Daoy (cell line): ENCODE measurements around the gene THSD8. TPM values are rescaled to one million over a fixed set of nuclear protein-coding genes. Genes with fewer than 3 reads are reported as not detected.

Experiments
- DNase-seq: peaks from one replicate; pipeline ENCODE4 v3.0.0-alpha.2; 2015; ENCODE audit warnings: low read depth
- total RNA-seq: library from RNA; depleted of rRNA; stranded (reverse); fragments of >200 nt; shearing (Covaris generic); gene quantifications from 2 replicates; pipeline ENCODE4 v1.2.3, GENCODE V29; 2014

Gene THSD8
- total RNA-seq, 1 experiment from 2014 or later = not detected

DNA sequence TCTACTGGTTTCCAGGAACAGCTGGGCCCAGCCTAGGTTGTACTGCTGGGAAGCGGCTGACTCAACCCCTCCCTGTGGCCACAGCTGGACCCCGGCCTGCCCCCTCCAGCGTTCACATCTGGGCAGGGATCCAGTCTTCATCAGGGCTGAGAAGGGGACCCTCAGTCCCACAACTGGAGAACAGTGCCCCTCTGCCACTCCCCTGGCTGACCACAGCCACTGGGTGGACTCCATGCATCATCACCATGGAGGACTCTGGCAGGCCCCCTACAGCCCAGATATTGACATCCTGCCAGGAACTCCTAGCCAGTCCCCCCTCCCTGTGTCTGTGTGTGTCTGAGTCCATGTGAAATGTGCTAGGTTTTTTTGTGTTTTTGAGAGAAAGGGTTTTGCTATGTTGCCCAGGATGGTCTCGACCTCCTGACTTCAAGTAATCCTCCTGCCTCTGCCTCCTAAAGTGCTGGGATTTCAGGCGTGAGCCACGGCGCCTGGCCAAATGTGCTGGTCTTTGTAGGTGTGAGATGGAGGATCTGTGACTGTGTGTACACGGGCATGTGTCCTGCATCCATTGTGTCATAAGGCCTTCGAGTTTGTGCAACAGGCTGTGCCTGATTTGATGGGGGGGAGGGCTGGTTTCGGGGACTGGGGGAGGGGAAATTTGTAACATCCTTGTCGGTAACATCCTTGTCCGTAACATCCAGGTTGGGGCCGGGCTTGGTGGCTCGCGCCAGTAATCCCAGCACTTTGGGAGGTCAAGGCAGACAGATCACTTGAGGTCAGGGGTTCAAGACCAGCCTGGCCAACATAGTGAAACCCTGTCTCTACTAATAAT lies 22.5 kb upstream of the THSD8 start:
- DNase-seq = peak; percentile 91

DNA sequence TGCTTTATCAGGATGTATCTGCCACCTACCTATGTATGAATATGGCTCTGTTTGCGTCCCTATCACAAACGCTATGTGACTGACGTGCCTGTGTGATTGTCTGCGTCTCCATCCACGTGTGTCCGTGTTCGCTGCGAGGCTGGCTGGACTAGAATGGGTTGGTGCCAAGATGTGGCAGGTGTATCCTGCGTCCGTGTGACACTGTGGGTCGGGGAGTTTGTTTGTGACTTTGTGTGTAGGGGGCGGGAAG lies 19.8 kb upstream of the THSD8 start:
- DNase-seq = no peak

DNA sequence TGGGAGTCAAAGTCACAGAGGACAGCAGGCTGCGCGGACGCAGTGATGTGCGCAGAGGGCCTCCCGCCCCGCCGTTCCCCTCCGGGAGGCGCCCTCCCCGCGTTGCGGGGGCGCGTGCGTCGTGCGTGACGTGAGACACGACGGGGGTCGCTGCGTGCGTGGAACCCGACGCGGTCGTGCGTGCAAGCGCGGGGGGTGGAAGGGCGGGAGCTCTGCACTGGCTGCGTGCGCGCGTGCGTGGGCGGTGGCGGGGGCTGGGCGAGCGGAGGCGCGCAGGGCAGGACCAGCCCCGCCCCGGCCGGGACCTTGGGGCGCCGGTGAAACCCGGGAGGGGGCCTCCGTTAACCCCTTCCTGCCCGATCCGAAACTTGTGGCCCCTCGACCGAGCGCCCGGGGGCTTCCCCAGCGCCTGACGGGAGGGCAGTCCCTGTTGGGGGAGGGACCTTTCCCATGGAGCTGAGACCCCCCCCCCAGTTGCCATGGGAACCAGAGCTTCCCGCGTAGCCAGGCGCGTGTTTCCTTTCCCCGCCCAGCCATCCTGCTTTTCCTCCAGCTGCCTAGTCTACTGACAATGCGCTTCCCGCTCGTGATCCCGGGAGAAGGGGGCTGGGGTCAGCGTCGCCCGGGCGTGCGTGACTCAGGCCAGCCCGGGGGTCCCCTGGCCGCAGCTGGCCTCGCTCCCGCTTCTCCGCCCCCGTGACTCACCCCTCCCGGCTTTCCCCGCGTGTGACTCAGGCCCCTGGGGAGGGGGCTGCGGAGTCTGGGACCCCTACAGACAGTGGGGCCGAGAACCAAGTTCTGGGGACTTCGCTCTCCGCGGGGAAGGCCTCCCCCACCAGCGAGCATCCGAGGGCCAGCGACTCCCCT lies 19.2 kb upstream of the THSD8 start:
- DNase-seq = peak; percentile 89

DNA sequence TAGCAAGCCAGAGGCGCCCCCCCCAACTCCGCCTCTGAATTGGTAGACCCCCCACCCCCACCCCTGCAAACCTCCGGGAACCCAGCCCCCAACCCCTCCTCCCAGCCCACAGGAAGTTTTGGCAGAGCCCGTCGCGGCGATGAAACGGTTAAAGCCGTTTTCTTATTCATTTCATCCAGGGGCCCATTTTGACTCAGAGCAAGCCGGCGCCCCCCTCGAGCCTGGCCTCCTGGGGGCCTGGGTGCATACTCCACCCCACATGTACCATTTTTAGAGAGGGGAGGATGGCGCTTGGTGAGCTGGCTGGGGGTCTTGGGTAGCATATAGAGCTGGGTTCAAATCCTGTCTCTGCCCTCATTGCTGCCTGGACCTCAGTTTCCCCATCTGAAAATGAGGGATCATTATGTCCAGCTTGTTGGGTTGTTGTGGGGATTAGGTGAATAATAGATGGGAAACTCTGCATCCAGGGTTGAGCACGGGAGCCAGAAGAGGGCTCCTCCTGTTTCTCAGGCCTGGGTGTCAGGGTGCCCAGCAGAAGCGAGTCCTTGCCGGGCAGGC lies 18.5 kb upstream of the THSD8 start:
- DNase-seq = peak; percentile 50

DNA sequence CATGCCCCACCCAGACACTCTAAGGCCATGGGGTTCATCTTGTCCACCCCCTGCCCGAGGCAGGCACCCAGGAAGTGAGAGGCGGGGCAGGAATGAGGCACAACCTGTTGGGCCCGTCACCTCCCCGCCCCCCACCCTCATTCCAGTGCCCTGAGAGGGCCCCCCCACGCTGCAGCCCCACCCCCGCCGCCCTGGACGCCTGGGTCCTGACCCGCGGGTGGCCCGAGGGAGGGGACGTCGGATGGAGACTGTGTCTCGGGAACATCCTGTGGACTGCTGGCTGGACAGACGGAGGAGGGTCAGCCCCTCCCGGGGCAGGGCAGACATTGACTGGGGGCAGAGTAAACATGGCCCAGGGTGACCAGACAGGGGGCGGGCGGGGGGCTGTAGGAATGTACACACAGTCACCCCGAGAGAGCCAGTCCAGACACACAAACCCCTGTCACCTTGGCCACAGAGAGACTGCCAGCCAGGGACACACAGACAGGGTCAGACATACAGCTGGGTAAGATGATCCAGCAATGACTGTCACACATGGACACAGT lies 17.9 kb upstream of the THSD8 start:
- DNase-seq = no peak

DNA sequence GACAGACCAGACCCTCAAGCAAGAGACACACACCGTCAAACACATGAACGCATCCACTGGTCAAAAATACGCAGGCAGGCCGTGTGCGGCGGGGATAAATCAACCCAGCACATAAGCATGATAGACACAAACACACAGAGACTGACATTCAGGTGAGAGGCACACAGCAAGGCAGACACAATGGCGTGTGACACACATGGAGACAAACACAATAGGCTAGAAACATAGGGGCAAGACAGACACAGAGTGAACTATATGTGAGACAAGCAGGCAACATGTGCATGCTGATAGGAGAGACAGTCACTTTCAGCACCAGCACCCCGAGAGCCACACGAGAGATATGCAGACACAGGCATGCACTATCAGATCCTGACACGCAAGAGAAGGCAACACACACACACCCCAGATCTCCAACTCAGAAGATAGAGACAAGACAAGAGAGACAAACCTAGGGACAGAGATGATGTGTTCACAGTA lies 17.4 kb upstream of the THSD8 start:
- DNase-seq = no peak

DNA sequence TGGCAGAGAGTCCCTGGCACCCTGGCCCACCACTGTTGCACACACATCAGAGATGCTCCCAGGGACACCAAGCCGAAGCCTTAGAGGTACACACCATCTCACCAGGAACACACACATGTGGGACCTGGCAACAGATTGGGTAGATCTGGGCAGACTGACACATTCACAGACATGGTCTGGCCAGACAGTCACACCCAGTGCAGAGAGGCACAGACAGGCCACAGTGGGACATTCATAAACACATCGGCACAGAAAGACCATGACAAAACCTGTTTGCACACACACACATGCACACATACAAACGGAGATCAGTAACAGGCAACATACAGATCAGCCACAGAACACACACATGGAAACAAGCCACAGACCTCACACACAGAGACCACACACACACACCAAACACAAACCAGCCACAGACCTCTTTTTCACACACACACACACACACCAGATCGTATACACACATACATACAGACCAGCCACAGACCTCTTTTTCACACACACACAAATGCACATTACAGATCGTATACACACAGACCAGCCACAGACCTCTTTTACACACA lies 16.9 kb upstream of the THSD8 start:
- no peak for DNase-seq

DNA sequence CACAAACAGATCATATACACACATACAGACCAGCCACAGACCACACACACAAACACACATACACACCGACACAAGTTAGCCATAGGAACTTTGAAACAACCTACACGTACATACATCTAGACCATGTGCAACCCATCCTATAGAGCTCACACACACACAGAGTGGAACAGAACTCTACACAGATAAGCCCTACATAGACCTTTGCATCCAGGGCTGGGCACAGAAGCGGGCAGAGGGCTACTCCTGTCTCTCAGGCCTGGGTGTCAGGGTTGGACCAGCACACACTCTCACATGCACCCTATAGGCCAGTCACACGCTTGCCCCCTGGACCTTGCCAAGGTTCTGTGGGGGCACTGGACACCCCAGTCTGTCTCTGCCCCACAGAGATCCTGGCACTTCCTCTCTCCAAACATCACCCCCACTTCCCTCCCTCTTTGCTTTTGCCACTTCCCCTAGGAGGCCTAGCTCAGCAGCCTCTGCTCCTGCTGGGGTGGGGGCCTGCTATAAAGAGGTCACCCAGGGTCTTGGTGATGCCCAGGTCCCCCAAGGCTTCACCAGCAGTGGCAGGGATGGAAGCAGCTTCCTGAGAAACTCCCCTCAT lies 16.3 kb upstream of the THSD8 start:
- DNase-seq = no peak

DNA sequence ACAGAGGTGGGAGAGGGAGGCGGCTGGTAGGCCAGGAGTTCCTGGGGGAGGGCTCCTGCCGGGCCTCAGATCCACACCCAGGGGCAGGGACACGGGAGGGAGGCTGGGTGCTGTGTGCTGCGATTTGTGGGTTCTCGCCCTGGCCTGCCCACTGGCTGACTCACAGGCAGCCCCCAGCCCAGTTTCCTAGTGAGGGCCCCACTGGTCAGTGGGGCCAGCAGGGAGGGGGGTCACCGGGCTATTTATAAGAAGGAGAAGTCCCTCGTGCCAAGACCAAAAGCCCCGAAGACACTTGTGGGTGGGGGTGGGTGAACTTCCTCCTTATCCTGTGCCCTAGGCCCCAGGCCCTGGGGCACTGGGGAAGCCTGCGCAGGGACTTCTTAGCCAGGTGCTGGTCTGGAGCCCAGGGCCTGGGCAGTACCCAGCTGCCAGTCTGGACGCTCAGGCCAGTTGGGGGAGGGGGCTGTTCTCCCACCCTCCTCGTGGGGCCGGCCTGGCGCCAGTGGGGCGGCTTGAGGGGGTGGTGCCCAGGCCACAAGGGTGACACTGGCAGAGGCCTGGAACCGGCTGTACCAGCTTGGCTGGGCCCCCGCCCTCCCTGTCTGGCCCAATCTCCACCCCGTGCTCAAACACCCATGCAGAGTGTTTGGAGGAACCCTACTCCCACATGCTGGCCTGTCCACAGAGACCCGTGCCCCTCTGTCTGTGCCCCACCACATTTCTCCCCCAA lies 15.6 kb upstream of the THSD8 start:
- DNase-seq = no peak

DNA sequence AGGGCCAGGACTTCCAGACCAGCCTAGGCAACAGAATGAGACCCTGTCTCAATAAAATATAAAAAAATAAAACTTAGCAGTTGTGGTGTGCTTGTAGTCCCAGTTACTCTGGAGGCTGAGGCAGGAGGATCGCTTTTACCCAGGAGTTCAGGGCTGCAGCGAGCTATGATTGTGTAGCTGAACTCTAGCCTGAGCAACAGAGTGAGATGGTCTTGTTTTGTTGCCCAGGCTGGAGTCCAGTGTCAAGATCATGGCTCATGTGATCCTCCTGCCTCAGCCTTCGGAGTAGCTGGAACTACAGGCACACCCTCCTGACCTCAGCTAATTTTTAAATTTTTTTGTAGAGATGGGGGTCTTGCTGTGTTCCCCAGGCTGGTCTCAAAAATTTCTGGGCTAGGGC lies 14.9 kb upstream of the THSD8 start:
- DNase-seq = no peak

DNA sequence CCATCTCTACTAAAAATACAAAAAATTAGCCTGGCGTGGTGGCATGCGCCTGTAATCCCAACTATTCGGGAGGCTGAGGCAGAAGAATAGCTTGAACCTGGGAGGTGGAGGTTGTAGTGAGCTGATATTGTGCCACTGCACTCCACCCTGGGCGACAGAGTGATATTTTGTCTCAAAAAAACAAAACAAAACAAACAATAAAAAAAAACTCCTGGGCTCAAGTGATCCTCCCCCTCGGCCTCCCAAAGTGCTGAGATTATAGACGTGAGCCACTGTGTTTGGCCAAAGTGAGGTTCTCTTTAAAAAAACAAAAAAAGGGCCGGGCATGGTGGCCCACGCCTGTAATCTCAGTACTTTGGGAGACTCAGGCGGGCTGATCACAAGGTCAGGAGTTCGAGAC lies 14.4 kb upstream of the THSD8 start:
- DNase-seq = no peak

DNA sequence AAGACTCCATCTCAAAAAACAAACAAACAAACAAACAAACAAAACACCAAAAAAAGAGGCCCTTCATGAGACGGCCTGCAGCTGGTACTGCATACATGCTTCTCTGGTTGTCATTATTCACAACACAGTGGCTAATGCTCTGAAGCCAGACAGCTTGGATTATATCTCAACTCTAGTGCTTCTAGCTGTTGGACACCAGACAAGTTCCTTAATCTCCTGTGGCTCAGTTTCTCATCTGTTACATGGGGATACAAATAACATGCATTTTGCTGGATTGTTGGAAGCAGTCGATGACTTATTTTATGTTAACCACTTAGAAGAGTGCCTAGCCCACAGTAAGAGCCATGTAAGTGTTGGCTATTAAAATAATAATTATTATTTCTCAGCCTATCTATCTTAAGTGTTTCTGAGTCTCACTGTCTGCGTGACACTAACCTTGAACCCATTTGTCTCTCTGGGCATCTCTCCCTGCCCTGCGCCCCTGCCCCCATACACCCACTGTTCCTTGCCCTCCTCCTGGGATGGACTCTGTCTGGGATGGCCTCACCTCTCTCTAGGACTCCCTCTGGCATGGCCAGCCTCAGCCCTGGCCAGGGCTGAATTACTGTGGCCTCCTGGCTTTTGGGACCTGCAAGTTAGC lies 13.7 kb upstream of the THSD8 start:
- no peak for DNase-seq

DNA sequence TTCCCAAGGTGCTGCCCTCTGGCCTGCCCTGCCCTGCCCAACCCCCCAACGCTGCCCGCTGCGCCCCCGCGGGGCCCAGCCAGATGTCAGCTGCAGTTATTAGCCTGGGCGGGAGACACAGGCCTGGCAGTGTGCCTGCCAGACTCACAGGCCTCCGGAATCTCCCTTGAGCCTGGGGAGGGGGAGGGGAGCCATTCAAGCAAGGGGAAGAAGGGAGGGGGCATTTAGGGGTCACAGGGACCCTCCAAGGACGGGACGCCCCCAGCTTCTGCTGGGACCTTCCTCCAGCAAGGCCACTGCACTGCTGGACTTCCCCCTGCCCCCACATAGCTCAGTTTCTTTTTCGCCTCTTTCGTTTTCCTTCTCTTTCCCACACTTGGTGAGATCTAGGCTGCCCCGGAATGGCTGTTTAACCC lies 13.2 kb upstream of the THSD8 start:
- peak; percentile 87 for DNase-seq

DNA sequence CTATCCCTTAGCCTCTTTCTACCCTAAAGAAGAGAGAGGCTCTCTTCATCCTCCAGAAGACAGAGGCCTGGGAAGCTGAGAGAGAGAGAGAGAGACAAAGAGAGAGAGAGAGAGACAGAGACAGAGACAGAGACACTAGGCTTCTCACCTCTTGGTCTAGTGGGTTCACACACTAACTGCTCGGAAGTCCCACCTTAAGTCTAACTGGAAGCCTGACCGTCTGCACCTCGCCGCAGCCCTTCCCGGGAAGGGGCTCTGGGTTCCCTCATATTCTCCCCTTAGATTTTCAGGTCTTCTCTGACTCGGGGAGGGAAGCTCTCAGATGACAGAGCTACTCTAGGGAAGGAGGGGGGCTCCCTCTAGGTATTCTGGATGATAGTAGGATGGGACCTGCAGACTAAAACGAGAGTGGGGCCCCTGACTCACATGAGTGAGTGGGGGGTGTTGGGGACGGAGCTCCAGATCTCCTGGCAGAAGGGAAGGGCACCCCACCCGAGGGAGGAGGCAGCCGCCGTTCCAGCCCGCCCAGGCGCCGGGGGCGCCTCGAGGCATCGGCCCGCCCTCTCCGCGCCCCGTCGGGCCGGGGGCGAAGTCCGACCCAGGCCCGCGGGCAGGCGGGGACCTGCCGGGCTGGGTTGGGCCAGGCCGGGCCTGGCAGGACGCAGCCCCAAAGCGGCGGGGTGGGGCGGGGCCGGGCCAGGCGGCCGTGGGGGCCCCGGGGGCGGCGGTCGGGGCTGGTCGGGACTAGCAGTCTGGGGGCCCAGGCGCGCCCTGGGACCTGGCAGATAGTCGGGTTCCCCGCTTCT lies 12.6 kb upstream of the THSD8 start:
- peak; percentile 42 for DNase-seq

DNA sequence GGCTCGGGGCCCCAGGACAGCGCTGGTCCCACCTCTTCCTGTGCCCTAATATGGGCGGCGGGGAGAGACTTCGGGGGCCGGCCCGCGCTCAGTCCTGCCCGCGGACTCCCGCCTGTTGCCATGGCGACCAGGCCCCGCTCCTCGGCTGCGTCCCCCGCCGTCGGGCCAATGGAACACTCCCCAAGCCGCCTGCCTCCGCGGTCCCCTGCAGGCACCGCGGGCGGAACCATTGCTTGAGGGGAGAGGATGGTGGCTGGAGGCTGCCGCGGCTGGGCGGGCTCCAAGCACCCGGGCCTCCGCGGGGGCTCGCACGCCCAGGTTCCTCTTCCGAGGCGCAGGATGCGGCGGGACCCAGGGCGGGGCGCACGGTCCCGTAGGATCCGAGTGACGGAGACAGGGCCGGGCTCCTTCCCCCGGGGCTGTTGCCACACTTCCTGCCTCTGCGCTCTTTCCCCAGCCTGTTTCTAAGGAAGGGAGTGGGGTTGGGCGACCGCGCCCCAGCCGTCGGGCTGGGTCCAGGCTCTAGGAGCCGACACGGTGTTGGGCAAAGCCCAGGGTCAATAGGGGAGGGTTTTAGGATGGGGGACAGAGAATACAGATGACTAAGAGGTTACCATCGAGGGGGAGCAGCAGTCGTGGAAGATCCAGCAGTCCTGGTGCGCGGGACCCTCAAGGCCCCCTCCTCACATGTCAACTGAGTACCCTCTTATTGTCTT lies 11.8 kb upstream of the THSD8 start:
- DNase-seq = peak; percentile 97

DNA sequence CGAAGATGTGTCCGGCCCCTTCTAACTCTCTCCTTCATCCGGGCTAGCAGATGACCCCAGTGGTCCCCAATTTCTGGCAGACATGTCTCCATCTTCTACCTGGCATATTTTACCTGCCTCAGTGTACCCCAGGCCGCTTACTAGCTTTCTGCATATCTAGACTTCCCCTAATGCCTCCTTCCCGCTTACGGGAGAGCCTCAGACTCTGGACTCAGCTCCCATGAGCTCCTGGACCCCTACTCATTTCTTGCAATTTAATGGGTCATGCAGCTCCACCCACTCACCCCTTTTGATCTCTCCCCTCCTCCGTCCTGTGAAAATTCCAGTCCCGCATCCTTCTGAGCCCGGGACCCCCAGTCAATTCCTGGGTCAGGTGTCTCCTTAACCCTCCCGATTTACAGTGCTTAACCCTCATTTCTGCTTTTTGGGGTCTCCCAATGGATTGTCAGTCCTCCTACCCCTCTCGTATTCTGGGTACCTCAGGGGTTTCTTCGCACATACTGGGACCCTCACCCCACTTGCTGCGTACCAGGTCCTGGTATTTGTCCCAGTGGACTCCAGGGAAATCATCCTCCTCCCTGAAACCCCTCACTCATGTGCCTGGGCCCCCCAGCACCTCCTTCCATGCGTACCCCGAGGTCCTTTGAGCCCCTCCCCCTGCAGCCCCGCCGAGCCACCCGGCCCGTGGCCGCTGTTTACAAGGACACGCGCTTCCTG lies 11.1 kb upstream of the THSD8 start:
- DNase-seq = no peak

DNA sequence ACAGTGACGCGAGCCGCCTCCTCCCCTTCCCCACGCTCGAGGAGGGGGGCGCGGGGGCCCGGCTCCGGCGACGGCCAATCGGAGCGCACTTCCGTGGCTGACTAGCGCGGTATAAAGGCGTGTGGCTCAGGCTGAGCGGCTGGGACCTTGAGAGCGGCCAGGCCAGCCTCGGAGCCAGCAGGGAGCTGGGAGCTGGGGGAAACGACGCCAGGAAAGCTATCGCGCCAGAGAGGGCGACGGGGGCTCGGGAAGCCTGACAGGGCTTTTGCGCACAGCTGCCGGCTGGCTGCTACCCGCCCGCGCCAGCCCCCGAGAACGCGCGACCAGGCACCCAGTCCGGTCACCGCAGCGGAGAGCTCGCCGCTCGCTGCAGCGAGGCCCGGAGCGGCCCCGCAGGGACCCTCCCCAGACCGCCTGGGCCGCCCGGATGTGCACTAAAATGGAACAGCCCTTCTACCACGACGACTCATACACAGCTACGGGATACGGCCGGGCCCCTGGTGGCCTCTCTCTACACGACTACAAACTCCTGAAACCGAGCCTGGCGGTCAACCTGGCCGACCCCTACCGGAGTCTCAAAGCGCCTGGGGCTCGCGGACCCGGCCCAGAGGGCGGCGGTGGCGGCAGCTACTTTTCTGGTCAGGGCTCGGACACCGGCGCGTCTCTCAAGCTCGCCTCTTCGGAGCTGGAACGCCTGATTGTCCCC lies 10.4 kb upstream of the THSD8 start, which contains the start of gene JUNB:
JUNB (plus strand) TSS at position 142 of the 706 bp plus-strand sequence; CDS start at position 428, 286 bp downstream.
- peak; percentile 99 for DNase-seq
